HepG2 (cell line): ENCODE data around the gene CLCN1. TPM values are rescaled to one million over a fixed set of nuclear protein-coding genes. Genes with fewer than 3 reads are reported as not detected.

Experiments used
- ATAC-seq: fragments of 200-7000 bp; cut with Tn5 transposase; 3 replicates; pipeline ENCODE4 v1.9.1; 2020; ENCODE audit warnings: mild to moderate bottlenecking, moderate library complexity
- BruUV-seq: library from RNA; stranded (reverse); fragments of 400-500 nt; replicated peaks from 2 replicates; lab custom pipeline; 2021; lab: Mats Ljungman, UMichigan
- CTCF ChIA-PET: fragments of 300-600 bp; formaldehyde crosslinking; extraction: SDS; loops from one replicate; lab custom pipeline; 2021; ENCODE audit warnings: low total read pairs, inconsistent platforms, low intra/inter-chr PET ratio; lab: Yijun Ruan, JAX
- POLR2A ChIA-PET: fragments of 350-600 bp; sonication (Branson Sonifier 250); formaldehyde crosslinking; loops from one replicate; lab custom pipeline; 2020; ENCODE audit warnings: antibody characterized with exemption, inconsistent platforms; lab: Yijun Ruan, JAX
- DNase-seq: peaks from one replicate; pipeline ENCODE4 v3.0.0-alpha.2; 2015; ENCODE audit warnings: low spot score
- FAIRE-seq: peaks from 3 replicates; lab custom pipeline; 2011; peaks lifted over from hg19 to GRCh38; lab: Jason Lieb, UNC
- H2AFZ ChIP-seq: one replicate; pipeline ENCODE4 v1.6.1; 2011; ENCODE audit warnings: low read length, inconsistent platforms
- H3K27ac ChIP-seq: fragments of 300-600 bp; 3 replicates; pipeline ENCODE4 v1.8.0; 2011; ENCODE audit warnings: mixed run types, mild to moderate bottlenecking, mixed read lengths, low read length, inconsistent platforms; ENCODE audit not compliant: insufficient read depth; ENCODE audit errors: extremely low read length
- H3K27me3 ChIP-seq, 2 experiments: fragments of 200-600 bp in 1 of 2; 2 replicates in 1 of 2; 3 replicates in 1 of 2; pipeline versions ENCODE4 v1.6.0 to v1.8.0; 2011; ENCODE audit warnings: low read length in 2 of 2, mild to moderate bottlenecking in 2 of 2, moderate library complexity in 2 of 2, inconsistent platforms in 1 of 2; ENCODE audit not compliant: insufficient read depth in 2 of 2, control insufficient read depth in 1 of 2
- H3K36me3 ChIP-seq, 2 experiments: fragments of 200-600 bp in 1 of 2; replicated peaks in 1 of 2; 2 replicates in 1 of 2; 3 replicates in 1 of 2; pipeline versions ENCODE4 v1.5.1 to v1.8.0; 2011; ENCODE audit warnings: low read length in 2 of 2, inconsistent platforms in 1 of 2; ENCODE audit not compliant: insufficient read depth in 2 of 2, control insufficient read depth in 1 of 2
- H3K4me1 ChIP-seq: 2 replicates; pipeline ENCODE4 v1.5.1; 2012; ENCODE audit warnings: low read length, inconsistent platforms; ENCODE audit not compliant: insufficient read depth
- H3K4me2 ChIP-seq: 2 replicates; pipeline ENCODE4 v1.6.0; 2011; ENCODE audit warnings: low read depth, low read length, inconsistent platforms
- H3K4me3 ChIP-seq, 3 experiments: fragments of 200-600 bp in 1 of 3; sonication (generic), shearing (Covaris generic) in 1 of 3; replicated peaks in 1 of 3; 2 replicates each; pipeline ENCODE4 v1.5.1; 2011 to 2016; ENCODE audit warnings: low read length in 3 of 3, inconsistent platforms in 2 of 3, low read depth in 2 of 3, mild to moderate bottlenecking in 2 of 3, control low read depth in 1 of 3, mixed read lengths in 1 of 3; ENCODE audit not compliant: insufficient read depth in 1 of 3
- H3K79me2 ChIP-seq: one replicate; pipeline ENCODE4 v1.6.1; 2011; ENCODE audit warnings: low read length, inconsistent platforms; ENCODE audit not compliant: insufficient read depth
- H3K9ac ChIP-seq: 2 replicates; pipeline ENCODE4 v1.6.0; 2011; ENCODE audit warnings: mild to moderate bottlenecking, low read depth, low read length, inconsistent platforms; ENCODE audit not compliant: insufficient read depth
- H3K9me3 ChIP-seq: 2 replicates; pipeline ENCODE4 v1.5.1; 2012; ENCODE audit warnings: mild to moderate bottlenecking, low read length
- H4K20me1 ChIP-seq: 2 replicates; pipeline ENCODE4 v1.6.0; 2011; ENCODE audit warnings: inconsistent platforms, mild to moderate bottlenecking, low read length, moderate library complexity; ENCODE audit not compliant: insufficient read depth
- ATM ChIP-seq: fragments of 450-650 bp; IDR thresholded peaks from 2 replicates; pipeline ENCODE4 v1.7.1; 2017; ENCODE audit warnings: mild to moderate bottlenecking, borderline replicate concordance
- KDM6A ChIP-seq: IDR thresholded peaks from 2 replicates; pipeline ENCODE4 v1.6.1; 2016; ENCODE audit warnings: low read depth
- KLF15 ChIP-seq: sonication (generic); formaldehyde crosslinking; IDR thresholded peaks from 2 replicates; pipeline ENCODE4 v1.8.1; 2023; ENCODE audit warnings: borderline replicate concordance, mild to moderate bottlenecking, inconsistent platforms, missing genetic modification reagents, mixed read lengths
- MIER2 ChIP-seq: IDR thresholded peaks from 2 replicates; pipeline ENCODE4 v1.6.1; 2016; ENCODE audit warnings: missing biosample characterization, missing genetic modification reagents
- MLX ChIP-seq: IDR thresholded peaks from 2 replicates; pipeline ENCODE4 v1.6.1; 2016
- NFKBIZ ChIP-seq: IDR thresholded peaks from 2 replicates; pipeline ENCODE4 v1.6.1; 2018; ENCODE audit warnings: missing genetic modification reagents, missing compliant biosample characterization
- ONECUT2 ChIP-seq: sonication (generic); formaldehyde crosslinking; IDR thresholded peaks from 2 replicates; pipeline ENCODE4 v1.4.0; 2020; ENCODE audit warnings: missing genetic modification reagents
- RAD51 ChIP-seq: fragments of 450-650 bp; IDR thresholded peaks from 2 replicates; pipeline ENCODE4 v1.6.1; 2016; ENCODE audit warnings: borderline replicate concordance
- RBAK ChIP-seq: sonication (generic); formaldehyde crosslinking; IDR thresholded peaks from 2 replicates; pipeline ENCODE4 v1.5.1; 2020; ENCODE audit warnings: mild to moderate bottlenecking, missing genetic modification reagents
- SMARCC2 ChIP-seq: fragments of 450-650 bp; IDR thresholded peaks from 2 replicates; pipeline ENCODE4 v1.6.1; 2017; ENCODE audit warnings: antibody characterized with exemption, mild to moderate bottlenecking
- THAP11 ChIP-seq: IDR thresholded peaks from 2 replicates; pipeline ENCODE4 v1.6.1; 2016; ENCODE audit warnings: missing biosample characterization, missing genetic modification reagents
- ZBTB3 ChIP-seq: sonication (generic); formaldehyde crosslinking; IDR thresholded peaks from 2 replicates; pipeline ENCODE4 v1.4.0; 2020; ENCODE audit warnings: low read depth, mild to moderate bottlenecking, moderate library complexity, missing genetic modification reagents, borderline replicate concordance
- ZFY ChIP-seq: sonication (generic); formaldehyde crosslinking; IDR thresholded peaks from 2 replicates; pipeline ENCODE4 v1.4.0; 2020; ENCODE audit warnings: missing genetic modification reagents
- ZNF30 ChIP-seq: sonication (generic); formaldehyde crosslinking; IDR thresholded peaks from 2 replicates; pipeline ENCODE4 v1.5.0; 2020; ENCODE audit warnings: mild to moderate bottlenecking, missing genetic modification reagents
- ZNF850 ChIP-seq: sonication (generic); formaldehyde crosslinking; conservative IDR thresholded peaks from 2 replicates; pipeline ENCODE4 v1.9.0; 2021; ENCODE audit warnings: mild to moderate bottlenecking, missing genetic modification reagents
- ZNF878 ChIP-seq: sonication (generic); formaldehyde crosslinking; IDR thresholded peaks from 2 replicates; pipeline ENCODE4 v1.8.1; 2023; ENCODE audit warnings: mild to moderate bottlenecking, missing genetic modification reagents, moderate library complexity
- whole genome bisulfite sequencing: methylation state at CpG from one replicate; pipeline ENCODE4 v1.1.6; 2017; ENCODE audit warnings: low lambda C conversion rate; 5-methylcytosine and 5-hydroxymethylcytosine counted together
- in situ Hi-C: cut with HindIII; loops from 2 replicates; pipeline ENCODE4 v1.10.0; 2017; ENCODE audit warnings: low pct_unique_long_range_greater_than_20kb; ENCODE audit not compliant: extremely low pct_ligation_motif_present
- intact Hi-C: fragments of 100-400 bp; cut with micrococcal nuclease; formaldehyde crosslinking; loops from one replicate; pipeline ENCODE4 v1.10.0; 2022; ENCODE audit not compliant: unreplicated experiment
- polyA plus RNA-seq, 8 experiments: library from polyadenylated mRNA; depleted of rRNA in 3 of 8; stranded (reverse) in 7 of 8; unstranded in 1 of 8; fragments of >200 nt; fragmentation: Illumina TruSeq in 4 of 8; extraction: Trizol in 4 of 8; gene quantifications; 2 replicates each; pipeline versions ENCODE4 v1.2.1 to v1.2.3, GENCODE V29; 2011 to 2016; ENCODE audit warnings: low read depth in 4 of 8, missing spikeins in 1 of 8, mixed read lengths in 1 of 8; ENCODE audit not compliant: insufficient read depth in 1 of 8
- total RNA-seq, 5 experiments: library from RNA; depleted of rRNA; stranded (reverse); fragments of >200 nt; fragmentation: Illumina TruSeq; extraction: Trizol; gene quantifications; 2 replicates each; pipeline ENCODE4 v1.2.3, GENCODE V29; 2016; ENCODE audit warnings: low read depth in 1 of 5
- TF ChIP-seq, protein P1 (sequence below): fragments of 450-650 bp; IDR thresholded peaks from 2 replicates; pipeline ENCODE4 v1.6.1; 2016
- TF ChIP-seq, protein P2 (sequence below): sonication (generic); formaldehyde crosslinking; IDR thresholded peaks from 2 replicates; pipeline ENCODE4 v1.8.0; 2022; ENCODE audit warnings: mild to moderate bottlenecking, missing genetic modification reagents, moderate library complexity

The CLCN1 gene
- total and polyA plus RNA-seq, 2 of the 13 experiments (the other 11 are each of a cell fraction or from before 2014, with no cell fraction given): 0.01 TPM; not detected in 1

DNA sequence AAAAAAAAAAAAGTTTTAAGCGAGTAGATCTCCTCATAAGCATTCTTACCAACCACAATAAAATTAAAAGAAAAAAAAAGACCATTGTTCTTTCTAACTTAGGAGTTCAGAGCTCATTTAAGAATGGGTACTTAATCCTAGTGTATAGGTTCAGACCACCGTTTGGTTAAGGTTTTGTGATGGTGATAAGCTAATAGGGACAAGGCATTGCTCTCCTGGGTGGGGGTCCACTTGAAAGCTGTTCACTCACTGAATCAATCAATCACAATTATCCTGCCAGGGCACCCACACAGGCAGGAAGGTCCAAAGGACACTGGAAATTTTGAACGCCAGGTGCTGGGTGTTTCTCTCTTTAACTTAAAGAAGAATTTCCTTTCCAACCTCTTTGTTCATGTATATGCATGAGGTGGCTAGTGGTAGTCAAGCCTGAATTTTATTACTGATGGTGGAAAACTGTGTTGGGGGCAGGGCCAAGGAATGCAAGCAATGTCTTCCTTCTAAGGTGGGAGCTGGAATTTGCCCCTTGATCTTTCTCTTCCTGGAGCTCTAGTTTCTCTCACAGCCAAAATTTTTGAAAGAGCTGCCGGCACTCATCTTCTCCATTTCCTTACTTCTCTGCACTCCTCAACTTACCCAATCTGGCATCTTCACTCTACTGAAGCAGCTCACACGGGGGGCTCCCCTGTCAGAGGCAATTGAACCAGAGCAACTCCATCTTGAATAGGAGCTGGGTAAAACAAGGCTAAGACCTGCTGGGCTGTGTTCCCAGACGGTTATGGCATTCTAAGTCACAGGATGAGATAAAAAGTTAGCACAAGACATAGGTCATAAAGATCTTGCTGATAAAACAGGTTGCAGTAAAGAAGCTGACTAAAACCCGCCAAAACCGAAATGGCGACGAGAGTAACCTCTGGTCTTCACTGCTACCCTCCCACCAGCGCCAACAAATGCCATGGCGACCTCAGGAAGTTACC, 54.1 kb downstream of the CLCN1 start:
- H3K4me2 ChIP-seq: no peak overlapping the region
- DNase-seq: no peak
- no TSS peak for BruUV-seq
- H2AFZ ChIP-seq: no peak overlapping the region
- peaks cover 11% of the 10 kb centered on the region; the same call in 1 of the 2 replicates for H3K4me1 ChIP-seq
- no peaks in the 10 kb centered on the region for H3K9me3 ChIP-seq
- no peaks in the 10 kb centered on the region for H3K36me3 ChIP-seq
- peaks cover 0 to 24% of the 10 kb centered on the region in 2 experiments; a peak in 2 of 5 replicates for H3K27me3 ChIP-seq
- TF ChIP-seq SMARCC2 (no peak), RAD51 (no peak), ATM (no peak), RBAK (CRISPR knock-in tag) (no peak), ONECUT2 (no peak), ZNF30 (CRISPR knock-in tag) (no peak), ZNF850 (CRISPR knock-in tag) (no peak), ZBTB3 (CRISPR knock-in tag) (no peak), MIER2 (CRISPR knock-in tag) (no peak), KLF15 (CRISPR knock-in tag) (no peak), NFKBIZ (no peak), MLX (no peak), THAP11 (CRISPR knock-in tag) (no peak), ZNF878 (CRISPR knock-in tag) (no peak), ZFY (CRISPR knock-in tag) (no peak), KDM6A (CRISPR knock-in tag) (no peak)
- TF ChIP-seq, protein P1, sequence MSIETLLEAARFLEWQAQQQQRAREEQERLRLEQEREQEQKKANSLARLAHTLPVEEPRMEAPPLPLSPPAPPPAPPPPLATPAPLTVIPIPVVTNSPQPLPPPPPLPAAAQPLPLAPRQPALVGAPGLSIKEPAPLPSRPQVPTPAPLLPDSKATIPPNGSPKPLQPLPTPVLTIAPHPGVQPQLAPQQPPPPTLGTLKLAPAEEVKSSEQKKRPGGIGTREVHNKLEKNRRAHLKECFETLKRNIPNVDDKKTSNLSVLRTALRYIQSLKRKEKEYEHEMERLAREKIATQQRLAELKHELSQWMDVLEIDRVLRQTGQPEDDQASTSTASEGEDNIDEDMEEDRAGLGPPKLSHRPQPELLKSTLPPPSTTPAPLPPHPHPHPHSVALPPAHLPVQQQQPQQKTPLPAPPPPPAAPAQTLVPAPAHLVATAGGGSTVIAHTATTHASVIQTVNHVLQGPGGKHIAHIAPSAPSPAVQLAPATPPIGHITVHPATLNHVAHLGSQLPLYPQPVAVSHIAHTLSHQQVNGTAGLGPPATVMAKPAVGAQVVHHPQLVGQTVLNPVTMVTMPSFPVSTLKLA: no peak
- TF ChIP-seq, protein P2, sequence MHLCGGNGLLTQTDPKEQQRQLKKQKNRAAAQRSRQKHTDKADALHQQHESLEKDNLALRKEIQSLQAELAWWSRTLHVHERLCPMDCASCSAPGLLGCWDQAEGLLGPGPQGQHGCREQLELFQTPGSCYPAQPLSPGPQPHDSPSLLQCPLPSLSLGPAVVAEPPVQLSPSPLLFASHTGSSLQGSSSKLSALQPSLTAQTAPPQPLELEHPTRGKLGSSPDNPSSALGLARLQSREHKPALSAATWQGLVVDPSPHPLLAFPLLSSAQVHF (CRISPR knock-in tag): no peak
- H3K79me2 ChIP-seq: no peaks in the 10 kb centered on the region
- no peak for ATAC-seq
- 33% methylated on average over 12 of the region's 12 CpGs for WGBS
- H3K9ac ChIP-seq: no peak overlapping the region
- no peak overlapping the region for H3K4me3 ChIP-seq
- H3K27ac ChIP-seq: no peak overlapping the region
- intact Hi-C loops (no loop called here), in situ Hi-C loops (no loop called here)
- POLR2A ChIA-PET: no interaction called here
- CTCF ChIA-PET: no interaction called here
- no peaks in the 10 kb centered on the region for H4K20me1 ChIP-seq
- FAIRE-seq: no peak
